OCI-LY7 (cell line): ENCODE results near the gene INA. TPM values are rescaled to one million over a fixed set of nuclear protein-coding genes. Genes with fewer than 3 reads are reported as not detected.
A peak's percentile ranks its signal among the peaks of the same experiment; 100 is the strongest.

Source experiments
- BruUV-seq: library from RNA; stranded (reverse); fragments of 400-500 nt; replicated peaks from 2 replicates; lab custom pipeline; 2021; lab: Mats Ljungman, UMichigan
- CTCF ChIA-PET: fragments of 300-600 bp; sonication (Branson Sonifier 250); formaldehyde crosslinking; loops from one replicate; lab custom pipeline; 2022; ENCODE audit warnings: antibody characterized with exemption; ENCODE audit not compliant: unreplicated experiment; lab: Charles Lee
- POLR2A ChIA-PET: fragments of 300-600 bp; sonication (Branson Sonifier 250); formaldehyde crosslinking; loops from one replicate; lab custom pipeline; 2022; ENCODE audit warnings: antibody characterized with exemption; lab: Charles Lee
- DNase-seq: peaks from one replicate; pipeline ENCODE4 v3.0.0-alpha.2; 2015; ENCODE audit warnings: low spot score
- H2AFZ ChIP-seq: fragments of 200-600 bp; sonication (generic), shearing (Covaris generic); 2 replicates; pipeline ENCODE4 v1.6.1; 2014; ENCODE audit warnings: mild to moderate bottlenecking, antibody characterized with exemption, low read length, moderate library complexity
- H3K27ac ChIP-seq: fragments of 200-600 bp; sonication (generic); 2 replicates; pipeline ENCODE4 v1.5.1; 2014; ENCODE audit warnings: mixed run types, low read depth, mild to moderate bottlenecking, moderate library complexity, low read length, inconsistent platforms; ENCODE audit not compliant: poor library complexity, severe bottlenecking
- H3K36me3 ChIP-seq: fragments of 200-600 bp; sonication (generic); 2 replicates; pipeline ENCODE4 v1.6.1; 2014; ENCODE audit warnings: mild to moderate bottlenecking, antibody characterized with exemption, low read length, moderate library complexity, mixed read lengths; ENCODE audit not compliant: insufficient read depth
- H3K4me1 ChIP-seq: fragments of 200-600 bp; sonication (generic); 2 replicates; pipeline ENCODE4 v1.5.1; 2014; ENCODE audit warnings: mild to moderate bottlenecking, low read length; ENCODE audit not compliant: insufficient read depth, poor library complexity, severe bottlenecking
- H3K4me2 ChIP-seq: fragments of 200-600 bp; sonication (generic); 2 replicates; pipeline ENCODE4 v1.6.1; 2014; ENCODE audit warnings: mild to moderate bottlenecking, low read length
- H3K4me3 ChIP-seq: fragments of 200-600 bp; sonication (generic); 2 replicates; pipeline ENCODE4 v1.5.1; 2014; ENCODE audit warnings: mild to moderate bottlenecking, low read depth, low read length; ENCODE audit not compliant: poor library complexity, severe bottlenecking
- H3K79me2 ChIP-seq: fragments of 200-600 bp; sonication (generic); 2 replicates; pipeline ENCODE4 v1.6.1; 2016; ENCODE audit warnings: low read depth, mild to moderate bottlenecking, low read length, moderate library complexity, mixed read lengths; ENCODE audit not compliant: insufficient read depth
- H3K9me2 ChIP-seq: fragments of 200-600 bp; sonication (generic); 2 replicates; pipeline ENCODE4 v1.6.1; 2016; ENCODE audit warnings: mild to moderate bottlenecking, low read length, mixed read lengths; ENCODE audit not compliant: insufficient read depth
- H3K9me3 ChIP-seq: fragments of 200-600 bp; sonication (generic); 2 replicates; pipeline ENCODE4 v1.6.1; 2014; ENCODE audit warnings: mild to moderate bottlenecking, mixed run types, low read length, mixed read lengths
- H4K20me1 ChIP-seq: fragments of 200-600 bp; sonication (generic); 2 replicates; pipeline ENCODE4 v1.6.1; 2014; ENCODE audit warnings: mild to moderate bottlenecking, antibody characterized with exemption, low read length, moderate library complexity, mixed read lengths; ENCODE audit not compliant: insufficient read depth
- EZH2phosphoT487 ChIP-seq: fragments of 200-600 bp; sonication (generic); IDR thresholded peaks from 2 replicates; pipeline ENCODE4 v1.6.1; 2018; ENCODE audit warnings: low read depth, borderline replicate concordance, mild to moderate bottlenecking, mixed run types, antibody characterized with exemption, low read length, moderate library complexity, mixed read lengths
- intact Hi-C: fragments of 100-400 bp; cut with micrococcal nuclease; formaldehyde crosslinking; loops from one replicate; pipeline ENCODE4 v1.10.0; 2022; ENCODE audit not compliant: unreplicated experiment
- total RNA-seq, 2 experiments: library from RNA; depleted of rRNA in 1 of 2; stranded (reverse); fragments of >200 nt in 1 of 2; shearing (Covaris generic) in 1 of 2; gene quantifications; 2 replicates each; pipeline ENCODE4 v1.2.3, GENCODE V29; 2014 to 2022
- TF ChIP-seq, protein P1 (sequence below): fragments of 200-600 bp; sonication (generic); conservative IDR thresholded peaks from 2 replicates; pipeline ENCODE4 v1.5.1; 2014; ENCODE audit warnings: mild to moderate bottlenecking, antibody characterized with exemption, low read length, moderate library complexity, mixed read lengths

INA gene
- total RNA-seq, 2 experiments from 2014 or later, result not detected

DNA sequence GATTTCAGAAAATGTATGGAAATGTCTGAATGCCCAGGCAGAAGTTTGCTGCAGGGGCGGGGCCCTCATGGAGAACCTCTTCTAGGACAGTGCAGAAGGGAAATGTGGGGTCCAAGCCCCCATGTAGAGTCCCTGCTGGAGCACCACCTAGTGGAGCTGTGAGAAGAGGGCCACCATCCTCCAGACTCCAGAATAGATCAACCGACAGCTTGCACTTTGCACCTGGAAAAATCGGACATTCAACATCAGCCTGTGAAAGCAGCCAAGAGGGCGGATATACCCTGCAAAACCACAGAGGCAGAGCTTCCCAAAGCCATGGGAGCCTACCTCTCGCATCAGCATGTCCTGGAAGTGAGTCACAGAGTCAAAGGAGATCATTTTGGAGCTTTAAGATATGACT, 16.9 kb upstream of the INA start:
- H3K79me2 ChIP-seq, result no peaks in the 10 kb centered on the region
- H2AFZ ChIP-seq, result no peak overlapping the region
- no peaks in the 10 kb centered on the region for H3K4me1 ChIP-seq
- H3K4me3 ChIP-seq, result no peak overlapping the region
- ChIA-PET POLR2A (no interaction called here), CTCF (no interaction called here)
- no peaks in the 10 kb centered on the region for H3K9me3 ChIP-seq
- TF ChIP-seq, protein P1, sequence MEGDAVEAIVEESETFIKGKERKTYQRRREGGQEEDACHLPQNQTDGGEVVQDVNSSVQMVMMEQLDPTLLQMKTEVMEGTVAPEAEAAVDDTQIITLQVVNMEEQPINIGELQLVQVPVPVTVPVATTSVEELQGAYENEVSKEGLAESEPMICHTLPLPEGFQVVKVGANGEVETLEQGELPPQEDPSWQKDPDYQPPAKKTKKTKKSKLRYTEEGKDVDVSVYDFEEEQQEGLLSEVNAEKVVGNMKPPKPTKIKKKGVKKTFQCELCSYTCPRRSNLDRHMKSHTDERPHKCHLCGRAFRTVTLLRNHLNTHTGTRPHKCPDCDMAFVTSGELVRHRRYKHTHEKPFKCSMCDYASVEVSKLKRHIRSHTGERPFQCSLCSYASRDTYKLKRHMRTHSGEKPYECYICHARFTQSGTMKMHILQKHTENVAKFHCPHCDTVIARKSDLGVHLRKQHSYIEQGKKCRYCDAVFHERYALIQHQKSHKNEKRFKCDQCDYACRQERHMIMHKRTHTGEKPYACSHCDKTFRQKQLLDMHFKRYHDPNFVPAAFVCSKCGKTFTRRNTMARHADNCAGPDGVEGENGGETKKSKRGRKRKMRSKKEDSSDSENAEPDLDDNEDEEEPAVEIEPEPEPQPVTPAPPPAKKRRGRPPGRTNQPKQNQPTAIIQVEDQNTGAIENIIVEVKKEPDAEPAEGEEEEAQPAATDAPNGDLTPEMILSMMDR, result no peak
- TF ChIP-seq EZH2phosphoT487, result no peak
- no peaks in the 10 kb centered on the region for H3K36me3 ChIP-seq
- no TSS peak for BruUV-seq
- DNase-seq, result no peak
- no peaks in the 10 kb centered on the region for H4K20me1 ChIP-seq
- no peak overlapping the region for H3K27ac ChIP-seq
- H3K4me2 ChIP-seq, result no peak overlapping the region
- H3K9me2 ChIP-seq, result no peaks in the 10 kb centered on the region
- intact Hi-C loops, result no loop called here

DNA sequence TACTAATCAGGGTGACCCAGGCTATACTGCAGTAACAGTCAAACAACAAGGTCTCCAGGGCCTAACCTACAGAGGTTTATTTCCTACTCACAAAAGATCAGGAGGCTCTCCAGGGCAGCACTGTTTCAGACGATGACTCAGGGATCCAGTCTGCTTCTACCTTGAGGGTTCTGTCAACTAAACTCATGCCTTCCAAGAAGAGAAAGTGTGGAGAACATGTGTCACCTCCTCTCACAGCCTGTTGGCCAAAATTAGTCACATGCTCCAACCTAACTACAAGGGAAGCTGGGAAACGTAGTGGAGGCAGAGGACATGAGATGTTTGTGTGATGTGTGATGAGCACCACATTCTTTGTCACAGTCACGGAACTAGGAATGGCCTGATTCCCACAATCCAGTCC, 14.7 kb upstream of the INA start:
- H3K9me2 ChIP-seq, result no peaks in the 10 kb centered on the region
- no peaks in the 10 kb centered on the region for H3K36me3 ChIP-seq
- no peak overlapping the region for H2AFZ ChIP-seq
- no peak overlapping the region for H3K4me2 ChIP-seq
- ChIA-PET CTCF (no interaction called here), POLR2A (no interaction called here)
- no peaks in the 10 kb centered on the region for H4K20me1 ChIP-seq
- intact Hi-C loops, result no loop called here
- H3K27ac ChIP-seq, result no peak overlapping the region
- no peak overlapping the region for H3K4me3 ChIP-seq
- H3K79me2 ChIP-seq, result no peaks in the 10 kb centered on the region
- no TSS peak for BruUV-seq
- no peak for DNase-seq
- no peak for TF ChIP-seq EZH2phosphoT487
- TF ChIP-seq, protein P1, result no peak
- no peaks in the 10 kb centered on the region for H3K4me1 ChIP-seq
- no peaks in the 10 kb centered on the region for H3K9me3 ChIP-seq

DNA sequence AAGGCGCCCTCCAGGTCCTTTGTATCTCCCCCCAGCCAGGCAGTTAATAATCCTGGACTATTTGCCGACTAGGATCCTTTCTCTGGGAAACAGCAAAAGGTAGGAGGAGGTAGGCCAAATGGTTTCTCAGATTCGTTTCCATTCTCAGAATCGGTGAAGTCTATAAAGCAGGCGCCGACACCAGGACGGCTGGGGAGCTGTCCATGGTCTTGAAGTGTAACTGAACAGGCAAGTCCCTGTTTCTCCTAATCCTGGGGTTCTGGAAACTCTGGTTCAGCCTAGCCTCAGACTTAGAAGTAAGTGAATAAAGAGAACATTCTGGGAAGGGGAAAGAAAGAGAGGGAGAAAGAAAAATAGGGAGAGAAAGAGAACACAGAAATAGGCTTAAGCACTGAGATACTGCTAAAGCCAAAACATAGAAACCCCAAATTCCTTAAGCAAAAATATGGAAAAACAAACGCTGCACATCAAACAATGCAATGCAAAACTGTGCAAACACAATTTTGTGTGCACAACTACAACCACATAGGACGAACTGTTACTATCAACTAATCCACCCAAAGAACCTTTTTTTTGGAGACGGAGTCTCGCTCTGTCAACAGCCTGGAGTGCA, 11.1 kb upstream of the INA start:
- Histone ChIP-seq H3K36me3 (no peaks in the 10 kb centered on the region), H3K4me1 (no peaks in the 10 kb centered on the region), H3K79me2 (no peaks in the 10 kb centered on the region), H3K9me3 (no peaks in the 10 kb centered on the region), H3K27ac (no peak overlapping the region), H4K20me1 (no peaks in the 10 kb centered on the region), H2AFZ (no peak overlapping the region), H3K4me3 (no peak overlapping the region), H3K9me2 (no peaks in the 10 kb centered on the region), H3K4me2 (no peak overlapping the region)
- peak; percentile 39 for DNase-seq
- intact Hi-C loops, result no loop called here
- no TSS peak for BruUV-seq
- TF ChIP-seq, protein P1, result no peak
- no peak for TF ChIP-seq EZH2phosphoT487
- ChIA-PET CTCF (no interaction called here), POLR2A (no interaction called here)
